ENCODE data around the gene HSPB7.

GRCh38 chr1:16054598-16055540 lies 37.0 kb upstream of the HSPB7 start:
- TF ChIP-seq SUZ12 (IDR thresholded peaks at IDR 0.05; ENCODE audit: extremely low read depth, insufficient read depth, insufficient read length) (no peak), YY1 (IDR thresholded peaks at IDR 0.05; ENCODE audit: insufficient read depth, insufficient read length) (no peak), ZNF274 (IDR thresholded peaks at IDR 0.05; ENCODE audit: low read depth, low read length) (no peak)
